HG03520 (cell line): ENCODE data around the gene ATP11A.
"Not testable (repeated sequence)": the region's sequence is repeated elsewhere in the genome, so short reads cannot be mapped to it uniquely, and the experiment has no call there.

Experiments used
- ATAC-seq: cut with Tn5 transposase; IDR thresholded peaks from one replicate; pipeline ENCODE4 v1.9.1; 2021; ENCODE audit warnings: mild to moderate bottlenecking, moderate library complexity; ENCODE audit not compliant: unreplicated experiment

The ATP11A gene

GRCh38 chr13:112850273-112850672, 160.4 kb downstream of the ATP11A start:
- ATAC-seq = no peak

- no peak for ATAC-seq
These were observed 161.5 kb downstream of the ATP11A start for GRCh38 chr13:112851107-112852038.

- ATAC-seq = no peak
These were observed 162.6 kb downstream of the ATP11A start for GRCh38 chr13:112852392-112852791.

GRCh38 chr13:112852808-112853207, 163.0 kb downstream of the ATP11A start:
- no peak for ATAC-seq

- no peak for ATAC-seq
These were observed 164.5 kb downstream of the ATP11A start for GRCh38 chr13:112854321-112854720.

GRCh38 chr13:112855859-112856258, 166.0 kb downstream of the ATP11A start:
- no peak for ATAC-seq

GRCh38 chr13:112857914-112858490, 168.2 kb downstream of the ATP11A start:
- ATAC-seq = no peak

- no peak for ATAC-seq
These were observed 169.4 kb downstream of the ATP11A start for GRCh38 chr13:112859128-112859816.

GRCh38 chr13:112859817-112860190, 170.0 kb downstream of the ATP11A start:
- ATAC-seq = no peak

- ATAC-seq = no peak
These were observed 172.2 kb downstream of the ATP11A start for GRCh38 chr13:112861876-112862615.

GRCh38 chr13:112863356-112863755, 173.5 kb downstream of the ATP11A start:
- not testable (repeated sequence) for ATAC-seq

- not testable (repeated sequence) for ATAC-seq
These were observed 175.6 kb downstream of the ATP11A start for GRCh38 chr13:112865478-112865877.

GRCh38 chr13:112867301-112867711, 177.5 kb downstream of the ATP11A start:
- ATAC-seq = no peak

- ATAC-seq = no peak
These were observed 178.5 kb downstream of the ATP11A start for GRCh38 chr13:112868308-112868707.

GRCh38 chr13:112869202-112870050, 179.6 kb downstream of the ATP11A start:
- ATAC-seq = no peak

- no peak for ATAC-seq
These were observed 180.2 kb downstream of the ATP11A start for GRCh38 chr13:112870051-112870331.

GRCh38 chr13:112870737-112871287, 181.0 kb downstream of the ATP11A start:
- ATAC-seq = no peak

GRCh38 chr13:112871742-112872141, 181.9 kb downstream of the ATP11A start:
- no peak for ATAC-seq

- ATAC-seq = peak; percentile 22
These were observed 183.1 kb downstream of the ATP11A start for GRCh38 chr13:112872657-112873631.
